Femur (tissue), 1 donor: ENCODE measurements around the gene RPS3A.
A peak's percentile ranks its signal among the peaks of the same experiment; 100 is the strongest.
"Not testable (repeated sequence)": the region's sequence is repeated elsewhere in the genome, so short reads cannot be mapped to it uniquely, and the experiment has no call there.

Experiments used
- DNase-seq: peaks from one replicate; pipeline ENCODE4 v3.0.0-alpha.2; 2017

Gene RPS3A

GRCh38 chr4:151117371-151117962, 18.0 kb downstream of the RPS3A start:
- peak; percentile 74 for DNase-seq

- no peak for DNase-seq
These were observed 30.4 kb downstream of the RPS3A start for GRCh38 chr4:151129796-151130195.

- no peak for DNase-seq
These were observed 33.9 kb downstream of the RPS3A start for GRCh38 chr4:151133311-151133710.

GRCh38 chr4:151136048-151136447, 36.6 kb downstream of the RPS3A start:
- DNase-seq = not testable (repeated sequence)

GRCh38 chr4:151139814-151140213, 40.4 kb downstream of the RPS3A start:
- DNase-seq = no peak

- DNase-seq = no peak
These were observed 43.3 kb downstream of the RPS3A start for GRCh38 chr4:151142758-151143157.

- no peak for DNase-seq
These were observed 43.7 kb downstream of the RPS3A start for GRCh38 chr4:151143162-151143561.

GRCh38 chr4:151143811-151144210, 44.4 kb downstream of the RPS3A start:
- DNase-seq = no peak

GRCh38 chr4:151144329-151145072, 45.1 kb downstream of the RPS3A start:
- DNase-seq = peak; percentile 22

- no peak for DNase-seq
These were observed 47.6 kb downstream of the RPS3A start for GRCh38 chr4:151147000-151147399.

GRCh38 chr4:151148261-151148660, 48.8 kb downstream of the RPS3A start:
- DNase-seq = no peak

GRCh38 chr4:151150821-151151580, 51.6 kb downstream of the RPS3A start:
- no peak for DNase-seq

- no peak for DNase-seq
These were observed 52.6 kb downstream of the RPS3A start for GRCh38 chr4:151152028-151152427.

- no peak for DNase-seq
These were observed 54.2 kb downstream of the RPS3A start for GRCh38 chr4:151153585-151153984.
